Osteoblast (primary cell): ENCODE measurements around the gene WDR55. TPM values are rescaled to one million over a fixed set of nuclear protein-coding genes. Genes with fewer than 3 reads are reported as not detected.
"Not testable (repeated sequence)": the region's sequence is repeated elsewhere in the genome, so short reads cannot be mapped to it uniquely, and the experiment has no call there.

Experiments used
- DNase-seq: peaks from one replicate; pipeline ENCODE4 v3.0.0; 2011; ENCODE audit warnings: low spot score, mixed read lengths; ENCODE audit not compliant: insufficient read length; ENCODE audit errors: missing footprints
- H2AFZ ChIP-seq: 2 replicates; pipeline ENCODE4 v1.6.0; 2011; ENCODE audit warnings: mild to moderate bottlenecking, low read length
- H3K27ac ChIP-seq: 2 replicates; pipeline ENCODE4 v1.5.1; 2011; ENCODE audit warnings: mild to moderate bottlenecking, low read depth, low read length, moderate library complexity
- H3K27me3 ChIP-seq: 2 replicates; pipeline ENCODE4 v1.6.0; 2012; ENCODE audit warnings: mild to moderate bottlenecking, control low read depth, inconsistent platforms, low read length, moderate library complexity; ENCODE audit not compliant: insufficient read depth
- H3K36me3 ChIP-seq: 2 replicates; pipeline ENCODE4 v1.5.1; 2011; ENCODE audit warnings: mild to moderate bottlenecking, low read length, control low read depth, moderate library complexity; ENCODE audit not compliant: insufficient read depth
- H3K4me1 ChIP-seq: 2 replicates; pipeline ENCODE4 v1.5.1; 2011; ENCODE audit warnings: mild to moderate bottlenecking, low read length, control low read depth, moderate library complexity; ENCODE audit not compliant: insufficient read depth
- H3K4me2 ChIP-seq: 2 replicates; pipeline ENCODE4 v1.6.0; 2011; ENCODE audit warnings: mild to moderate bottlenecking, low read length; ENCODE audit not compliant: insufficient read depth
- H3K4me3 ChIP-seq: fragments of 200-600 bp; sonication (generic); 3 replicates; pipeline ENCODE4 v1.5.1; 2012; ENCODE audit warnings: mild to moderate bottlenecking, low read length, inconsistent platforms; ENCODE audit not compliant: insufficient read depth
- H3K79me2 ChIP-seq: 2 replicates; pipeline ENCODE4 v1.6.0; 2012; ENCODE audit warnings: mild to moderate bottlenecking, low read length, control low read depth, inconsistent platforms; ENCODE audit not compliant: insufficient read depth
- H3K9me3 ChIP-seq: 2 replicates; pipeline ENCODE4 v1.5.1; 2011; ENCODE audit warnings: low read depth, low read length, control low read depth
- H4K20me1 ChIP-seq: 2 replicates; pipeline ENCODE4 v1.6.0; 2012; ENCODE audit warnings: mild to moderate bottlenecking, low read length, control low read depth; ENCODE audit not compliant: insufficient read depth
- small RNA-seq: library from RNA; depleted of rRNA; stranded (forward); fragments of <200 nt; gene quantifications from one replicate; pipeline ENCODE3, GENCODE V24; 2012
- total RNA-seq: library from RNA; depleted of rRNA; stranded (reverse); fragments of >200 nt; gene quantifications from 2 replicates; pipeline ENCODE4 v1.2.3, GENCODE V29; 2012
- TF ChIP-seq, protein P1 (sequence below): IDR thresholded peaks from 2 replicates; pipeline ENCODE4 v1.5.1; 2011; ENCODE audit warnings: mild to moderate bottlenecking, low read depth, low read length, moderate library complexity; ENCODE audit errors: extremely low read depth

Gene WDR55
- total RNA-seq, 1 donor, result 30.8 TPM

DNA sequence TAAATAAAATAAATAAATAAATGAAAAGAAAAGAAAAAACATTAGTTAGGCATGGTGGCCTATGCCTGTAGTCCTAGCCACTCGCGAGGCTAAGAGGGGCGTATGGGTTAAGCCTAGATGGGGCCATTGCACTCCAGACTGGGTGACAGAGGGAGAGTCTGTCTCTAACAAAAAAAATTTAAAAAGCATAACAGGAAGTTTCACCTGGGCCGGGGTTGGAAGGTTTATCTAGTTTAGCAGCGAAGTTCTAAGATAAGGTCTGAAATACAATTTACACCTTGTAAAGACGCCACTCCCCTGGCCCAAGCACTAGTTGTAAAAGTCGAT is 53.5 kb downstream of the WDR55 start:
- H3K4me1 ChIP-seq, result peaks cover 4% of the 10 kb centered on the region
- peak overlapping the region; percentile 77 for H3K4me2 ChIP-seq
- peak overlapping the region; percentile 31 for H3K27ac ChIP-seq
- H2AFZ ChIP-seq, result peak overlapping the region; percentile 82
- TF ChIP-seq, protein P1, sequence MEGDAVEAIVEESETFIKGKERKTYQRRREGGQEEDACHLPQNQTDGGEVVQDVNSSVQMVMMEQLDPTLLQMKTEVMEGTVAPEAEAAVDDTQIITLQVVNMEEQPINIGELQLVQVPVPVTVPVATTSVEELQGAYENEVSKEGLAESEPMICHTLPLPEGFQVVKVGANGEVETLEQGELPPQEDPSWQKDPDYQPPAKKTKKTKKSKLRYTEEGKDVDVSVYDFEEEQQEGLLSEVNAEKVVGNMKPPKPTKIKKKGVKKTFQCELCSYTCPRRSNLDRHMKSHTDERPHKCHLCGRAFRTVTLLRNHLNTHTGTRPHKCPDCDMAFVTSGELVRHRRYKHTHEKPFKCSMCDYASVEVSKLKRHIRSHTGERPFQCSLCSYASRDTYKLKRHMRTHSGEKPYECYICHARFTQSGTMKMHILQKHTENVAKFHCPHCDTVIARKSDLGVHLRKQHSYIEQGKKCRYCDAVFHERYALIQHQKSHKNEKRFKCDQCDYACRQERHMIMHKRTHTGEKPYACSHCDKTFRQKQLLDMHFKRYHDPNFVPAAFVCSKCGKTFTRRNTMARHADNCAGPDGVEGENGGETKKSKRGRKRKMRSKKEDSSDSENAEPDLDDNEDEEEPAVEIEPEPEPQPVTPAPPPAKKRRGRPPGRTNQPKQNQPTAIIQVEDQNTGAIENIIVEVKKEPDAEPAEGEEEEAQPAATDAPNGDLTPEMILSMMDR, result no peak
- no peaks in the 10 kb centered on the region for H3K27me3 ChIP-seq
- DNase-seq, result no peak
- H3K79me2 ChIP-seq, result no peaks in the 10 kb centered on the region
- H4K20me1 ChIP-seq, result no peaks in the 10 kb centered on the region
- peak overlapping the region; percentile 56 for H3K4me3 ChIP-seq
- H3K36me3 ChIP-seq, result no peaks in the 10 kb centered on the region
- no peaks in the 10 kb centered on the region for H3K9me3 ChIP-seq

DNA sequence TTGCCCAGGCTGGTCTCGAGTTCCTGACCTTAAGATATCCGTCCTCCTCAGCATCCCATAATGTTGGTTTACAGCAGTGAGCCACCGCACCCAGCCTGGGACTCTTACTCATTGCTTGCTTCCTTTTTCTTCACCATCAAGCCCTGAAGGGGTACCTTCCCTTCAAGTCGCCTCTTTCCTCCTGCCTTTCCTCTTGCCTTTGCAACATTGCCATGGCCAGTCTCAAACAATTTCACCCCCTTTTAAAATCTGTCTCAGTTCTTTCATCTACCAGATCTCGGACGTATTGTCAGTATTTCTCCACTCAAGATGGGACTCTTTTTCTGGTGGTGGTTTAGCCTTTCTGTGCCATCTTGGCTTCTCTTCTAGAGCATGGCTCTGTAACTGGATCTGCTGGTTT is 56.0 kb downstream of the WDR55 start:
- H3K36me3 ChIP-seq, DNase-seq, H3K27ac ChIP-seq, H3K4me1 ChIP-seq, H4K20me1 ChIP-seq, H3K27me3 ChIP-seq, H3K4me2 ChIP-seq, H3K4me3 ChIP-seq, H3K9me3 ChIP-seq, H2AFZ ChIP-seq, H3K79me2 ChIP-seq: not testable (repeated sequence)

DNA sequence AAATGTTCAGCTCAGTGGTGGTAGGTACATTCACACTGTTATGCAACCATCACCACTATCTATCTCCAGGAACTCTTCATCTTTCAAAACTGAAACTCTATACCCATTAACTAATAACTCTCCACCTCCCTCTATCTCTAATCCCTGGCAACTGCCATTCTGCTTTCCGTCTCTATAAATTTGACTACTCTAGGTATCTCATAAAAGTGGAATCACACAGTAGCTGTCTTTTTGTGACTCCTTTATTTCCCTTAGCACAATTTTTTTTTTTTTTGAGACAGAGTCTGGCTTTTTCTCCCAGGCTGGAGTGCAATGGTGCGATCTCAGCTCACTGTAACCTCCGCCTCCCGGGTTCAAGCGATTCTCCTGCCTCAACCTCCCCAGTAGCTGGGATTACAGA is 56.7 kb downstream of the WDR55 start:
- not testable (repeated sequence) for H3K79me2 ChIP-seq, H3K36me3 ChIP-seq, H4K20me1 ChIP-seq, H3K27ac ChIP-seq, H3K4me1 ChIP-seq, DNase-seq, H3K4me3 ChIP-seq, H3K4me2 ChIP-seq, H2AFZ ChIP-seq, H3K9me3 ChIP-seq, H3K27me3 ChIP-seq

Small RNAs within 50 kb of the gene (small RNA-seq; reads per million reads assigned to genes)
- 71.1 reads per million, percentile 97 among the genes with 10 or more reads in this experiment for gene VTRNA1-1
- gene VTRNA1-2, result 6.1 reads per million, percentile 89 among the genes with 10 or more reads in this experiment

Other genes with a start within 250 kb of the WDR55 start
- 3.8 and 4.7 TPM in 2 replicates for gene EIF4EBP3, start 117.2 kb upstream of the WDR55 start, total RNA-seq
- 28.2 and 35.7 TPM in 2 replicates for gene SRA1, start 107.4 kb upstream of the WDR55 start, total RNA-seq
- 19.7 and 24.2 TPM in 2 replicates for gene APBB3, start 100.3 kb upstream of the WDR55 start, total RNA-seq
- 17.4 and 20.6 TPM in 2 replicates for gene SLC35A4, start 100.1 kb upstream of the WDR55 start, total RNA-seq
- gene CD14, start 31.7 kb upstream of the WDR55 start, total RNA-seq, result 1.8 and 4.0 TPM in 2 replicates
- 8.3 and 8.5 TPM in 2 replicates for gene TMCO6, start 25.5 kb upstream of the WDR55 start, total RNA-seq
- gene NDUFA2, start 17.3 kb upstream of the WDR55 start, total RNA-seq, result 29.7 and 30.6 TPM in 2 replicates
- gene IK, start 17.1 kb upstream of the WDR55 start, total RNA-seq, result 70.1 and 84.3 TPM in 2 replicates
- gene DND1, start 8.7 kb downstream of the WDR55 start, total RNA-seq, result 0.59 TPM in 1 of 2 replicates, not detected in the other
- gene HARS1, start 26.5 kb downstream of the WDR55 start, total RNA-seq, result 41.3 and 41.6 TPM in 2 replicates
- 28.6 and 31.5 TPM in 2 replicates for gene HARS2, start 26.6 kb downstream of the WDR55 start, total RNA-seq
- gene ZMAT2, start 35.5 kb downstream of the WDR55 start, total RNA-seq, result 31.8 and 33.9 TPM in 2 replicates
- not detected in 2 replicates for gene PCDHA1, start 121.2 kb downstream of the WDR55 start, total RNA-seq
- gene PCDHA2, start 129.9 kb downstream of the WDR55 start, total RNA-seq, result under 0.01 and 0.29 TPM in 2 replicates
- gene PCDHA3, start 136.2 kb downstream of the WDR55 start, total RNA-seq, result 0.36 and 0.59 TPM in 2 replicates
- 0.72 and 0.88 TPM in 2 replicates for gene PCDHA4, start 142.2 kb downstream of the WDR55 start, total RNA-seq
- under 0.01 and 0.29 TPM in 2 replicates for gene PCDHA5, start 156.7 kb downstream of the WDR55 start, total RNA-seq
- 0.88 and 1.1 TPM in 2 replicates for gene PCDHA6, start 163.1 kb downstream of the WDR55 start, total RNA-seq
- 0.59 and 0.72 TPM in 2 replicates for gene PCDHA7, start 169.4 kb downstream of the WDR55 start, total RNA-seq
- gene PCDHA8, start 176.3 kb downstream of the WDR55 start, total RNA-seq, result 0.29 and 0.36 TPM in 2 replicates
- gene PCDHA9, start 183.5 kb downstream of the WDR55 start, total RNA-seq, result 0.29 and 0.36 TPM in 2 replicates
- 0.36 and 0.59 TPM in 2 replicates for gene PCDHA10, start 191.0 kb downstream of the WDR55 start, total RNA-seq
- 0.29 and 0.36 TPM in 2 replicates for gene PCDHA11, start 204.1 kb downstream of the WDR55 start, total RNA-seq
- under 0.01 and 0.36 TPM in 2 replicates for gene PCDHA12, start 210.4 kb downstream of the WDR55 start, total RNA-seq
- under 0.01 TPM in 2 replicates for gene PCDHA13, start 217.2 kb downstream of the WDR55 start, total RNA-seq